Measurements from ENCODE around the gene AP2B1.

AP2B1 gene

GRCh38 chr17:35612924-35613521 is 25.9 kb downstream of the AP2B1 start:
- no peak overlapping the region for H3K4me3 ChIP-seq (ENCODE audit: low read depth, low read length)
- peak; percentile 34; the same call in 1 of the 2 replicates for TF ChIP-seq CTCF (IDR thresholded peaks at IDR 0.05; ENCODE audit: low read depth, low read length)

- TF ChIP-seq CTCF (IDR thresholded peaks at IDR 0.05; ENCODE audit: low read depth, low read length) = no peak
These were observed 27.7 kb downstream of the AP2B1 start for GRCh38 chr17:35614810-35615209.

GRCh38 chr17:35616536-35616935 is 29.4 kb downstream of the AP2B1 start:
- H3K4me3 ChIP-seq (ENCODE audit: low read depth, low read length) = no peak overlapping the region
- TF ChIP-seq CTCF (IDR thresholded peaks at IDR 0.05; ENCODE audit: low read depth, low read length) = no peak

More at GRCh38 chr17:35614810-35615209, 27.7 kb downstream of the AP2B1 start:
- H3K4me3 ChIP-seq (ENCODE audit: low read depth, low read length) = no peak overlapping the region

- no peak for TF ChIP-seq CTCF (IDR thresholded peaks at IDR 0.05; ENCODE audit: low read depth, low read length)
- H3K4me3 ChIP-seq (ENCODE audit: low read depth, low read length) = no peak overlapping the region
These were observed 30.4 kb downstream of the AP2B1 start for GRCh38 chr17:35617505-35617904.

- H3K4me3 ChIP-seq (ENCODE audit: low read depth, low read length) = no peak overlapping the region
- no peak for TF ChIP-seq CTCF (IDR thresholded peaks at IDR 0.05; ENCODE audit: low read depth, low read length)
These were observed 31.5 kb downstream of the AP2B1 start for GRCh38 chr17:35618628-35619027.

GRCh38 chr17:35621768-35622167 is 34.6 kb downstream of the AP2B1 start:
- no peak for TF ChIP-seq CTCF (IDR thresholded peaks at IDR 0.05; ENCODE audit: low read depth, low read length)
- no peak overlapping the region for H3K4me3 ChIP-seq (ENCODE audit: low read depth, low read length)

- no peak for TF ChIP-seq CTCF (IDR thresholded peaks at IDR 0.05; ENCODE audit: low read depth, low read length)
- no peak overlapping the region for H3K4me3 ChIP-seq (ENCODE audit: low read depth, low read length)
These were observed 40.3 kb downstream of the AP2B1 start for GRCh38 chr17:35627417-35627816.

All from WI38 (cell line).